NCI-H146 (cell line): ENCODE results near the gene METAP2.
"Not testable (repeated sequence)": the region's sequence is repeated elsewhere in the genome, so short reads cannot be mapped to it uniquely, and the experiment has no call there.

Experiments
- DNase-seq: peaks from one replicate; lab custom pipeline; 2025; lab: John Stamatoyannopoulos, UW

METAP2 gene

DNA sequence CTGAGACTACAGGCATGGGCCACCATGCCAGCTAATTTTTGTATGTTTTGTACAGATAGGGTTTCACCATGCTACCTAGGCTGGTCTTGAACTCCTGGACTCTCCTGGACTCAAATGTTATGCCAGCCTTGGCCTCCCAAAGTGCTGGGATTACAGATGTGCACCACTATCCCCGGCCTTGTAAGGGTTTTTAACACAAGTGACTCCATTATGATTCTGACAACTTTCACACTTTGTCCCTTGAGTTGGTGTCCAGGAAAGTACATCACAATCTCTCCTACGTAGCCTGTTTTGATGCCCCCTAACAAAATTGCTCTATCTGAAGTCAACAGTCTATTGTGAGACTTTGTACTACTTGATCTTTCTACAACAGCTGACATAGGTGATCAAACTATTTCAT lies 11.4 kb upstream of the METAP2 start:
- DNase-seq, result no peak

DNA sequence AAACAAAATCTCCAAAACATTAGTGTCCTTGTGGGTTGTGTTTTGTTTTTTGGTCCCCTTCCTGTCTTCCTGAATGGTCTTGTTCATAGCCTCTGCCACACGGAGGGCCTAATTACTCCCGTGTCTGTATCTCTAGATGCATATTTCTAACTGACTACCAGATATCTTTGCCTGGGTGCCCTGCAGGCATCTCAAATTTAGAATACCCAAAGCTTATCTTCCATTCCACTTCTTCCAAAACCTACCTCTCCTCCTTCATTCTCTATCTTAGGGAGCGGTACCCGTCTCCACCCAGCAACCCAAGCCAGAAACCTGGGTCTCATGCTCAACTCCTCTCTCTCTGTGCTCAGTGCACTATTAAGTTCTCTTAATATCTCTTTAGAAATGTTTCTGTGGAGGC lies 10.9 kb upstream of the METAP2 start:
- DNase-seq, result no peak

DNA sequence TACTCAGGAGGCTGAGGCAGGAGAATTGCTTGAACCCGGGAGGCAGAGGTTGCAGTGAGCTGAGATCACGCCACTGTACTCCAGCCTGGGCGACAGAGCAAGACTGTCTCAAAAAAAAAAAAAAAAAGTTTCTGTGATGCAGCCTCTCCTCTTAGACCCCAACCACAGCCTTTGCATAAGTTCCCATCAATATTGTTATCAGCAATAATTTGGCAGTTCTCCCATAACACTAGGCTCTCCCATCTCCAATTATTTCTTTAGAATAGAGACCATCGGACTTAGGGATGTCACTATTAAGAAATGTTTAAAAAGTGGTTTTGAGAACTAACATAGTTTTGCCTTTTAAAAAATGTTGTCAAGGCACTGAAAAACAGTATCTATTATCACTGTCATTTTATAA lies 10.2 kb upstream of the METAP2 start:
- DNase-seq, result not testable (repeated sequence)

DNA sequence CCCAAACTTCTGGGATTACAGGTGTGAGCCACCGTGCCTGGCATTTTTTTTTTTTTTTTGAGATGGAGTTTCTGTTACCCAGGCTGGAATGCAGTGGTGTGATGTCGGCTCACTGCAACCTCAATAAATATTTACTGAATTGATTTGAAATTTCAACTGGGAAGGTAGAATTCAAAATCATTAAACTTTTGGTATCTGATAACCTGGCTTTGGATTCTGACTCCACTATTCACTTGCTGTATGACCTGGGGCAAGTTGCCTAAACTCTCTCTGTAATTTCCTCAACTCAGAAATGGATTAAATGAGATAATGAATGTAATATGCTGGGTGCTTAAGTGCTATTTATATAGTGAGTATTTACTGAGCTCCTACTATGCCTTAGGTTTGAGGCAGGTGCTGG lies 8.7 kb upstream of the METAP2 start:
- peak; percentile 4 for DNase-seq

DNA sequence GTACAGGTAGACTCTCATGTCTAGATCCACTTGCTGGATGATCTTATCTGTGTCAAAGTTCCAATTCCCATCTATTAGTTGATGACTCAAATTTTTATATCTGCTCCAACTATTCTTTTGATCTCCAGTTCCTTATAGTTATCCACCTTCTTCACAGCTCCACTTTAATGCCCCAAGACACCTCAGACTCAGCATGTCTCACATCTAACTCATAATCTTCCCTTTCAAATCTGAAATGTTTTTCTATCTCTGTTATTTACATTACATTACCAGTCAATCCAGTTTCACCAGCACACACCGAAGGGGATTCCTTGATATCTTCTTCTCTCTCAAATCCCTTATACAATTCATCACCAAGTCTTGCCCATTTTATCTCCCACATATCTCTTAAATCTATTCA lies 3.7 kb upstream of the METAP2 start:
- no peak for DNase-seq

DNA sequence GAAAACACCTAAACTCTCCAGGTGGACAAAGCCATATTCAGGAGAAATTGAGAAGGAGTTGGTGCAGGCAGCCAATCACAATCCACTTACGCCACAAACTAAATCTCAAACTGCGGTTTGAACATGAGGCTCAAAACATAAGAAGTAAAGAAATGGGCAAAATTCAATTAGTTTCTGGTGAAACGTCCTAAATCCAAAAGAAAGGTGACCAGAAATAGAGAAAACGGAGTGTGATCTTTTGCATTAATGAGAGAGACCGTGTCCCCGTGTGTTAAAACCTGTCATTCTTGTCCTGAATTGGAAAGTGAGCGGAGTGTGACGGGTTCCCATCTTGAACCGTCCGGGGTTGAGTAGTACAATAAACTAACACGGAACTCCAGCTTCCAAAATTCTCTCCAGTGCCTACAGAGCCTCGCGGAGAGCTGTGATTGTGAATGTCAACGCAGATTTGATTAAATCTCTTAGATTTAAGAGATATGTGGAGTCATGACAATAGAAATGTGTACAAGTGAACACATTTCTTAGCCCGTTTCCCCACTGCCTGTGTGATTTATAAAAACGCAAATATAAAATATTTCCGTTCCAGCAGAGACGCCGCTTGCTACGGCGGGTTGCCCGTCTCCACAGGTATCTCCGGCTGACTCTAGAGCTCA lies 595 bp upstream of the METAP2 start:
- peak; percentile 27 for DNase-seq

DNA sequence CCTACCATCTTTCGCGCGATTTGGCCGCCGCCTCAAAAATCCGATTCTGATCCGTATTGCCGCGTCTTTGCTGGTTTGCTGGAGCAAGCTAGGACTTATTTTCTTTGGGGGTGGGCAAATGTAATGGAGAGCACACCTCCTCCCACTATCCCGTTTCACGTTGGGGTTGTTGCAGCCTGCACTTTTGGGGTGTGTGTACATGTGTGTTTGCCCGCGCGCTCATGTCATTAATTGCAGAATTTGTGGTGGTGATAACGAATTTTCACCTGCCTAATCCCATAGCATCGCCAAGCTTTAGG lies 657 bp downstream of the METAP2 start:
- peak; percentile 35 for DNase-seq

DNA sequence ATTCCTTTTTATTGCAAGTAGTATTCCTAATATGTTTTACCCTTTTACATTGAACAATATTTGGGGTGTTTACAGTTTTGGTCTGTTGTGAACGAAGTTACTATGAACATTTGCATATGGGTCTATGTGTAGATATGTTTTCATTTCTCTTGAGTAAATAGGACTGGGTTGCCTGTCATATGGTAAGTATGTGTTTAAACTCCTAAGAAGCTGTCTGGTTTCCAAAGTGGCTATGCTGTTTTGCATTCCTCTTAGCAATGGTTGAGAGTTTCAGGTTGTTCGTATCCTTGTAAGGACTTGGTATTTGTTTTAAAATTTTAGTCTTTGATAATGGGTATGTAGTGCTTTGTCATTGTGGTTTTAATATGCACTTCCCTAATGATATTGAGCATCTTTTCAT lies 6.3 kb downstream of the METAP2 start:
- no peak for DNase-seq

DNA sequence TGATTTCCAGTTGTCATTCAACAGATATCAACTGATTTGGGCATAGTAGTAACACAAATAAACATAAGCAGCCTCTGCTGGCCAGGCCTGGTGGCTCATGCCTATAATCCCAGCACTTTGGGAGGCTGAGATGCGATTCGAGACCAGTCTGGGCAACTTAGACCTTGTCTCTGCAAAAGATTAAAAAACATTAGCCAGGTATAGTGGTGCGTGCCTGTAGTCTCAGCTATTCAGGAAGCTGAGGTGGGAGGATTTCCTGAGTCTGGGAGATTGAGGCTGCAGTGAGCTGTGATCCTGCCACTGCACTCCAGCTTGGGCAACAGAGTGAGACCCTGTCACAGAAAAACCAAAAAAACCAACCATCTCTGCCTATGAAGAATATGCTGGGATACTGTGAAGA lies 7.1 kb downstream of the METAP2 start:
- DNase-seq, result no peak

DNA sequence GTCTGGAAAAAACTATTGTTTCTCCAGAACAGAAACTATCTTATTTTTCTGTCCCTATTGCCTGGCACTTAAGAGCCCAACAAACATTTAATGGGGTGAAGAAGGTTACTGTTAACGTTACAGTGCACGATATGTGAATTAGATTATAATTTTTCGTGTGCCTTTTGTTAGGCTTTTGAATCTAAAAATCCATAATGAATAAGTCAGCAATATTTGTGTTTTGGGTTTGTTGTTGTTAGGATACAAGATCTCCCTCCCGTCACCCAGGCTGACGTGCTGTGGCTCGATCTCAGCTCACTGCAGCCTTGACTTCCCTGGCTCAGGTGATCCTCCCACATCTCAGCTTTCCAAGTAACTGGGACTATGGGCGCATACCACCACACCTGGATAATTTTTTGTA lies 7.9 kb downstream of the METAP2 start:
- DNase-seq, result no peak

DNA sequence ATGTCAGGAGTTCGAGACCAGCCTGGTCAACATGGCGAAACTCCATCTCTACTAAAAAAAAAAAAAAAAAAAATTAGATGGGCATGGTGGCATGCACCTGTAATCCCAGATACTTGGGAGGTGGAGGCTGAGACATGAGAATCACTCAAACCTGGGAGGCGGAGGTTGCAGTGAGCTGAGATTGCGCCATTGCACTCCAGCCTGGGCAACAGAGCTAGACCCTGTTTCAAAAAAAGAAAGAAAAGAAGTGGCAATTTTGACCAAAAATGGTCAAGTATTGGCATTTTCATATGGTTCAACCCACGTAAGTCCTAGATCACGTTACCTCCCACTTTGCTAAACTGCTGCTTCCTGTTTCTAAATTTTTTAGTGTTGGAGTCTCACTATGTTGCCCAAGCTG lies 8.6 kb downstream of the METAP2 start:
- DNase-seq, result not testable (repeated sequence)

DNA sequence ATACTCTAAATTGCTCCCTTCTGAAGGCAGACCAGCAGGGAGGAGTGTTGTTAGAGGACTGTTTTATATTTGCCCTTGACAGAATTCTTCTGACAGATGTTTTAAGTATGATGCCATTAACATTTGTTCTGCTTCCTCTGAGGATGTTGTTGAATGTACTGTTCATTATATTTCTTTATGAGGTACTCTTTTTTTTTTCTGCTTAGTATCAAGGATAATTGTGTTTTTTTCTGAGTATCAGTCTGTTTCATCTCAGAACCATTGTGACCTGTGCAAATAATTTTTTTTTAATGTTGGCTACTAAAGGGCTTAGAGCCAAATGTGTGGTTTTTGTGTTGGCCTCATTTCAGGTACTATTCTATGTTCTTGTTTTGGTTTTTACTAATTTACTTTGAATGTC lies 10.6 kb downstream of the METAP2 start:
- no peak for DNase-seq

DNA sequence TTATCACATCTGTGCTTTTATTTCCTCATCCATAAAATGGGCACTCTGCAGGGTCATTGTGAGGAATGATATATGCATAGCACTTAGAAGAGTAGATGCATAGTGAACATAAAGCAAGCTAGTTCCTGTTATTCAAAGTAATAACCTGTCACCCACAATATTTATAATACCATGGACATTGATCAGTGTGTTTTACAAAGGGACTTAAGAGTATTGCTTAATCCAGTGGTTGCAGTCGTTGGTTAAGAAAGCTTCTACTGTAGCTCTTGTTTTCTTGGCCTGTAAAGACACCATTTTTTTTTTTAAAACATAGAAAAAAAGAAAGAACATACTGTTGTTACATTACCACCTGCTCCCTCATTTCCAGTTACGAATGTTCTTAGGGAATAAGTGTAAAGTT lies 13.1 kb downstream of the METAP2 start:
- no peak for DNase-seq

DNA sequence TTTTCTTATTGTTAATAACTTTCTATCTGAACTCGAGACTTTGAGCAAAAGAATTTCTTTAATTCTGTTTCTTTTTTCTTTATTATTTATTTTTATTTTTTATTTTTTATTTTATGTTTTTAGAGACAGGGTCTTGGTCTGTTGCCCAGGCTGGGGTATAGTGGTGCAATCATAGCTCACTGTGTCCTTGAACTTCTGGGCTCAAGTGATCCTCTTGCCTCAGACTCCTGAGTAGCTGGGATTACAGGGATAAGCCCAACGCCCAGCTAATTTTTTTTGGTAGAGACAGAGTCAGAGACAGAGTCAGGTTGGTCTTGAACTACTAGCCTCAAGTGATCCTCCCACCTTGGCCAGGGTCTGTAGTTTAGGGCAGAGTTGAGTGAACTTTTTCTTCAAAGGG lies 18.5 kb downstream of the METAP2 start:
- no peak for DNase-seq

DNA sequence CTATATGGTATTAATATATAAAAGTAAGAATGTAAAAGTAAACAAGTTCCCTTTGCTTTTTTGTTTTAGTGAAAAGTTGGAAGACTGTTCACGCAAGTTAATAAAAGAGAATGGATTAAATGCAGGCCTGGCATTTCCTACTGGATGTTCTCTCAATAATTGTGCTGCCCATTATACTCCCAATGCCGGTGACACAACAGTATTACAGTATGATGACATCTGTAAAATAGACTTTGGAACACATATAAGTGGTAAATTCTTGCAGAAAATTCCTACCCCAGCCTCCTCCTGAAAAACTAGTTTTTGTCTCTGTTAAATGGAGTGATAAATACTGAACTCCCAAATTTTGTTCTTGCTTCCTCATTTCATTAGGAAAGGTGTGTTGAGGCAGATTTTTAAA lies 20.9 kb downstream of the METAP2 start:
- no peak for DNase-seq

DNA sequence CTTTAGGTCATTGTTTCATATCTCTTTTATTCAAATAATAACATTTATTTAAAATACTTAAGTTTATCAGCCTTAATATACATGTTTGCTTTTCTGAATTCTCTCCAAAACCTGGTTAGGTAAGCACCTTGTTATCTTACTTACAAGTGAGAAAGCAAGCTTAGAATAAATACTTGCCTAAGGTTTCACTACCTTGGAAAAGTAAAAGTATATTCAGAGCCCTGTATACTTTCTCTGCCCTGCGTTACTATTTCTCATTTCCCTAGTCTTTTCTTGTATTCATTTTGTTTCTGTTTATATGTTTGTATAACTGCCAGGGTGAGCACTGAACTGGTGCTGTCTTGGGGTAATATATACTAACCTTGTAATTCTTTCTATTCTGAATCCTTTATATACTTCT lies 21.5 kb downstream of the METAP2 start:
- no peak for DNase-seq

DNA sequence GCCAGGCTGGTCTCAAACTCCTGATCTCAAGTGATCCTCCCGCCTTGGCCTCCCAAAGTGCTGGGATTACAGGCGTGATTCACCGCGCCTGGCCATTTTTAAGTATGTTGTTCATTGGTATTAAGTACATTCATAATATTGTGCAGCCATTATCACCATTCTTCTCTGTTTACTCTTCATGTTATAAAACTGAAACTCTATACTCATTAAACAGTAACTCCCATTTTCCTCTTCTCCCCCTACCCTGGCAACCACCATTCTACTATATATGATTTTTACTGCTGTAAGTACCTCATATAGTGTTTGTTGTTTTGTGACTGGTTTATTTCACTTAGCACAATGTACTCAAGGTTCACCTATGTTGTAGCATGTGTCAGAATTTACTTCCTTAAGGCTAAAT lies 23.1 kb downstream of the METAP2 start:
- DNase-seq, result no peak

DNA sequence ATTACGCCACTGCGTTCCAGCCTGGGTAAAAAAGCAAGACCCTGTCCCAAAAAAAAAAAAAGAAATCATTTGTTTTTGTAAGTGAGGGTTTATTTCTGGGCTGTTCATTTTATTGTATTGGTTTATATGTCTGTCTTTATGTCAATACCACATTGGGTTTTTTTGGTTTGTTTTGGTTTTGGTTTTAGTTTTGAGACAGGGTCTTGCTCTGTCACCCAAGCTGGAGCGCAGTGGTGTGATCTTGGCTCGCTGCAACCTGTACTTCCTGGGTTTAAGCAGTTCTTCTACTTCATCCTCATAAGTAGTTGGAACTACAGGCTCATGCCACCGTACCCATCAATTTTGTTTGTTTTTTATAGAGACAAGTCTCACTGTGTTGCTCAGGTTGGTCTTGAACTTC lies 25.0 kb downstream of the METAP2 start:
- no peak for DNase-seq

DNA sequence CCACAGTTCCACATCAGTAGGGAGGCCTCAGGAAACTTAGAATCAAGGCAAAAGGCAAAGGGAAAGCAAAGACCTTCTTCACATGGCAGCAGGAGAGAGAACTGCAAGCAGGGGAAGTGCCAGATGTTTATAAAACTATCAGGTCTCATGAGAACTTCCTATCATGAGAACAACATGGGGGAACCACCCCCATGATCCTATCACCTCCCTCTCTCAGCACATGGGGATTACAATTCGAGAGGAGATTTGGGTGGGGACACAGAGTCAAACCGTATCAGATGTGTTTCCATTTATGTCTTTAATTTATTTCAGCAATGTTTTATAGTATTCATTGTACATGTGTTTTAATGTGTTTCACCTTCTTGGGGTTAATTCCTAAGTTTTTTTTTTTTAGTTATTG lies 25.8 kb downstream of the METAP2 start:
- no peak for DNase-seq

DNA sequence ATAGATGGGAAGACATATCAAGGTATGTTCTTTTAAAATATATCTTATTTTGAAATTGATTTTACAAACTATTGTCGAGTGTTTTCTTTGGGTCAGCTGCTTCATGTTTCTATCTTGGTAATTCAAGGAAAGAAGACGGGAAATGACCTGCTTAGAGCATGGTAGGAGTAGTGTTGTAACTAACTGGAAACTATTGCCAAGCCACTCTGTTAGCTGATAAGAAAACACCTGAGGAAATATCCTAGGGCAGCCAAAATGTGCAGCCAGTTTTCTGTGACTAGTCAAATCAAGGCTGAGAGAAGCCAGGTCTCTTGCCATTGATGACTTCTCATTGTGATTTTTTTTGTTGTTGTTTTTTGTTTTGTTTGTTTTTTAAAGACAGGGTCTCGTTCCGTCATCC lies 30.2 kb downstream of the METAP2 start:
- no peak for DNase-seq

DNA sequence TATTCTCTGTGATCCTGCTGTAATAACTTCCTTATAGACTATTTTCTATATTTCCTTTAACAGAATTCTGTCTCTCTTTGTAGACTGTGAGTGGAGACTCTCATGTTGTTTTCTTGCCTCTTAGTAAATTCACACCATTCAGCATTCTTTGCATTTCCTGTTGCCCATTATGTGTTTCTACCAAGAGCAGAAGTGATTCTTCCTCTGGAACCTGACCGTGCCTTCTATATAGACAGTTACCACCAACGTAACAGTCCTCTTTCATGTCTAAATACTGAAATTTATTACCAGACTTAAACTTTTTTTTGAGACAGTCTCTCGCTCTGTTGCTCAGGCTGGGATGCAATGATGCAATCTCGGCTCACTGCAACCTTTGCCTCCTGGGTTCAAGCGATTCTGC lies 31.1 kb downstream of the METAP2 start:
- DNase-seq, result no peak

DNA sequence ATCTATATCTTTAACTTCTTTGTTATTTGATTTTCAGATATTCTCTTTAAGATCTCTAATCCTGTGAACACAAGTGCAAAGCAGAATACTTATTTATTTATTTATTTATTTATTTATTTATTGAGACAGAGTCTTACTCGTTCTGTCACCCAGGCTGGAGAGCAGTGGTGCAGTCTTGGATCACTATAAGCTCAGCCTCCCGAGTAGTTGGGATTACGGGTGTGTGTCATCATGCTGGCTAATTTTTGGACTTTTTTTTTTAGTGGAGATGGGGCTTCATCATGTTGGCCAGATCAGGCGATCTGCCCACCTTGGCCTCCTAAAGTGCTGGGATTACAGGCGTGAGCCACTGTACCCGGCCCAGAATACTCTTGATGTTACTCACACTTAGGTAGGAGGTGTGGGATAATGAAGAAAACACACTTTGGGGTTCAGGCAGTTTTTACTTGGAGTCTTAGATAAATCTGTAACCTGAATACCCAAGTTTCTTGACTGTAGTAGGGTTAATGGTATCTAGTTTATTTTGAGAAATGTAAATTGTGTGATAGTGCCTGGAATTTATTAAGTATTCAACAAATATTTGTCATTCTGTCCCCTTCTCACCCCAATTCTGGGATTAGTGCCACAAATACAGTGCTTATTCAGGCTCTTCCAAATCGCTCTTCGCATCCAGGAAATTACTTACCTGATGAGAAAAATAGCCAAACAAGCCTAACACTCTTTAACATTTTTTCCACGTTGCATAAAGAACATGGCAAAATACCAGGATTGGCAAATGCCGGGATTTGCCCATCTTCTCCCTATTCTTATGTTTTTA lies 33.0 kb downstream of the METAP2 start:
- no peak for DNase-seq

DNA sequence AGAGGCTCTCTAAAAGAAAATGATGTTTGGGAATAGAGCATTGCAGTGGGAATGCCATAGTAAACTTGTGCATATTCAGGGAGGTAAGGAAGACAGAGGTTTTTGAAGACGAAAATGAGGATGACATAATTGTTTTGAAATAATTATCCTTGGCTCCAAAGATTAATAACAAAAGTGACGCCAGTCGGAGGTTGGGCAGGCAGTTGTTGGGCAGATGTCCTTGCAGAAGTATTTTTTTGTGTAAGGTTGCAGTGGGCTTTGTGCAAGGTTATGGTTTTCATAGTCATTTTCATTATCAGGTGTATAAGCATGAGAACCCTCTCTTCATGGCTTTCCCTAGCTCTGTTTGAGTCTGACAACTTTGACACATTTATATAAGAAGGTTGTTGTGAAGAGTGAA lies 35.3 kb downstream of the METAP2 start:
- DNase-seq, result no peak

DNA sequence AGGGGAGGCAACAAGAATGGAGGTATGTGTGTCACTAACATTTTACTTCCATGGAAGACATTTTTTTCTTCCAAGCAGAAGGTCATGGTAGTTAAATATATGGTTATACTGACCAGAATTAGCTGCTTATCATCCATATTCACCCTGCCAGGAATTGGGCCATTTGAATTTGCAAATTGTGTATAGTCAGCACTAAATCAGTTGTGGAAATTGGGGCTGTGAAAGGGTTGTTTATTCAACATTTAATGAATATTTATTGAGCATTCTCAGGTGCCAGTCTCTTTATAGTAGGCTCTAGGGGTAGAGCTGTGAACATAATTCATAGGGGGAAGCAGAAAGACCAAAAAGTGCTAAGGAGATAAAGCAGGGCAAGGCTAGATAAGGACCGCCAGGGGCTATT lies 38.0 kb downstream of the METAP2 start:
- no peak for DNase-seq
